HG03565 (cell line): ENCODE results near the gene RBFOX1.

Source experiments
- ATAC-seq: cut with Tn5 transposase; IDR thresholded peaks from one replicate; pipeline ENCODE4 v1.9.1; 2021; ENCODE audit warnings: mild to moderate bottlenecking, moderate library complexity; ENCODE audit not compliant: unreplicated experiment

The RBFOX1 gene

DNA sequence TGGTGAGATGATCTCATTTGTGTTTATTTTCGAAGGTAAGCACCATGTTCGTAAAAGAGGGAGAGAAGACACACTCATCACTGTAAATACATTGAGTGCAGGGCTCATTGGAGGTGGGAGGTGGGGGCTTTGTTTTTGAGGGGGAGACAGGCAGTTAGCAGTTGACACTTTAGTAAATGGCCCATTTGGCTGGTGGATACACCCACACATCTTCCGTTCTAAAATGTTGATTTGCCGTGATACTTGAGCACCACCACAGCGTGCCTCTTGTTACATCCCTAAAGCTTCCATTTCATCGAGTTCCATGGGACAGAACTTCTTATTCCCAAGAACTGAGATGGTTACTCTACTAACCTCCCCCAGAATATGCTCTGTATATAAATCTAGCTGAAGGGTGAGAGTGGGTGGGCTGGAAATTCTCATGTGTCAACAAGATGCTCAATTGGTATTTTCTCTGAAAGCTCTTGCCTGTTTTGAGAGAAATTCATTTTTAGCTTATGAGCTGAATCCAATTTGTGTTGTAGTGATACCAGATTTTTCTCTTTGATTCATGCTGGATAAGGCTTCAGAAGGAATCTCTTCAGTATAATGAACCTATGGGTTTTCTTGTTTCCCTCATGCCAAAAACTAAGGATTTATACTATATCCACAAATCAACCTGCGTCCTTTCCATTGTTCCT, 314.3 kb downstream of the RBFOX1 start:
- ATAC-seq: no peak

DNA sequence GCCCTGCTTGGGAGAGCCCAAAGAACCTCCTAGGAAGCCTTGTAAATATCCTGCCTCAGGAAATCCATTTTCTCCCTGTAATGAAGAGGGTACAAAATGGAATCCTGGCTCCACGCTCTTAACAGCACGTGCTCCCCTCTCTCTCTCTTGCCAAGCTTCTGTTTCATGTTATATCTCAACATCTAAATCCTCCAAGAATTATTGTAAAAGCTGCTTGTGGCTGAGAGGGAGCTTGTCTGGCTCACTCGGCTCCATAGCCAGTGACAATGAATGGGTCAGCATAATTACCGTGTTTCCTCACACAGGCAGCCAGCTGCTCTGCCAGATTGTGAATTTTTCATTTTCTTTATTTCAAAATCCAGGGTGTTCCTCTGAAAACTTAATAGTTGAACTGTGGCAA, 317.8 kb downstream of the RBFOX1 start:
- no peak for ATAC-seq

DNA sequence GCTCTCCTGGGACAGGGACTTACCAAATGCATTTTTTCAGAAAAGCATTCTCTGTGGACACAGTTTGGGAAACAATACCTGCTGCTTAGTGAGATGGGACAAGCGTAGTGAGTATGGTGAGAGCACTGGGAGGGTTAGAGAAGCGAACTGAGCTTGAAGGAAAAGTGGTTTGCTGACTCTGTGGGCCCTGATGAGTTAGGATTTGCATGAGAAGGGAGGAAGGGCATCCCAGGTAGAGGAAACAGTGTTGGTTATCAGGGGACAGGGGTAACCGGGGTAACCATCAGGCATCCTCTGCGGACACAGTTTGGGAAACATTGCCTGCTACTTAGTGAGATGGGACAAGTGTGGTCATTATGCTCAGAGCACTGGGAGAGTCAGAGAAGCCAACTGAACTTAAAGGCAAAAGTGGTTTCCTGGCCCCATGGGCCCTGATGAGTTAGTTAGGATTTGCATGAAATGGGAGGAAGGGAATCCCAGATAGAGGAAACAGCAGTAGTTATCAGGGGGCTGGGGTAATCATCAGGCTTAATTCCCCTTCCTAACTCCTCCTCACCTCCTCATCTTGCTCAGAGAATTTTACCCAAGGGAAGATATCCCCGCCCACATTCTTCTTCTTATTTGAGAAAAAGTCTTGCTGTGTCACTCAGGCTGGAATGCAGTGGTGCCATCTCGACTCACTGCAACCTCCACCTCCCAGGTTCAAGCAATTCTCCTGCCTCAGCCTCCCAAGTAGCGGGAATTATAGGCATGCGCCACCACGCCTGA, 319.3 kb downstream of the RBFOX1 start:
- no peak for ATAC-seq

DNA sequence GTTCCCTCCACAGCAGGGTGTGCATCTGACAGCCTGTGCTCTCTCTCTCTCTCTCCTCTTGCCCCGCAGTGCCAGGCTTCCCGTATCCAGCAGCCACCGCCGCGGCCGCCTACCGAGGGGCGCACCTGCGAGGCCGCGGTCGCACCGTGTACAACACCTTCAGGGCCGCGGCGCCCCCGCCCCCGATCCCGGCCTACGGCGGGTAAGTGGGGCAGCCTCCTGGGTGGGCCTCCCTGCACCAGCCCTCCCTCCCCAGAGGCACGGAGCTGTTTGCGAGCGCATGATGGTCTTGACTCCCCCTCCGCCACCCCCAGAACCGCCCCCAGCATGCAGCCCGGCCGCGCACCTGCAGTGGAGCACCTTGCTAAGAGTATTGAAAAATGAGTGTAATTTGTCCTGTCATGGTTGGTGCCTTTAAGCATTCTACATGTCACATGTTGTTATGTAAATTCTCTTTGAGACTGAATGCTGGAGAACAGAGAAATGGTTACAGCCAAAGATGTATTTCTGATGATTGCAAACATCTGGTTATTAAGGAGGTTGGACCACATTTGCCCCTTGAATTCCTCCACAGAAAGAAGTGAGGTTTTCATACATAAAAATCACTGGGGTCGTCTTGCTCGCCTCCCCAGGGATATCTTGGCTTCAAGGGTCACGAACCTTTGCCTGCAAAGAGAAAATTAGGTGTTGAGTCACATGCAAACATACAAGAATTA, 321.3 kb downstream of the RBFOX1 start:
- ATAC-seq: no peak

GRCh38 chr16:7675628-7676027, 343.0 kb downstream of the RBFOX1 start:
- ATAC-seq: no peak

GRCh38 chr16:7680296-7680695, 347.7 kb downstream of the RBFOX1 start:
- no peak for ATAC-seq

DNA sequence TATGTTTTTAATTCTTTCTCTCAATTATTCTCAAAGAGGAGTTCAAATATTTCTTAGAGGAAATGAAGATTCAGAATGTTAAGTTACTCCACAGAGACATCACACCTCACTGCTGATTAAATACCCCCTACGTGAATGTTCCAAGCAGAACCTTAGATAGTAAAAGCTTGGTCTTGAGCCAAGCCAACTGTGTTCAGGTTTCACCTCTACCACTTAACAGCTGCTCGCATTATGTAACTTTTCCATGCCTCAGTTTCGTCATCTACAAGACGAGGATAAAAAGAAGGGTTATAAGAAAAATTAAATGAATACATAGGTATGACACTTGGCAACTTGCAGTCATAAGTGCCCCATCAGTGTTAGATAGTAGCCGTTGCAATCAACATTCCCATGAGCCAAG, 356.2 kb downstream of the RBFOX1 start:
- ATAC-seq: no peak

DNA sequence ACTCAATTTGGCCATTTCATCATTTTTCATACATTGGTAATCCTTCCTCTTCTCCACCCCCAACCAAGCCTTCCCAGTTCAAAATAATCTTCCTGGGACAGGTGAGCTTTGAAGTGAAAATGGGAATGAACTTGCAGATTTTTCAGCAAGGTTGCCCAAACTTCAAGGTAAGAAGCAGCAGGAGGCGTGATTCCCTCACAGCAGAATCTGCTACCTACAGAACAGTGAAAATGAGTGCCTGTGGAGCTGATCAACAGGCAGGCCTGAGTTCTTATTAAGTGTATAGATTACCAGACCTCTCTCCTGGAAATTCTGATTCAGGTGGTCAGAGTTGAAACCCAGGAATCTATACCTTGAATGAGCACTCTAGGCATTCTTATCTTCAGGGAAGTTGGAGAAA, 356.6 kb downstream of the RBFOX1 start:
- no peak for ATAC-seq

DNA sequence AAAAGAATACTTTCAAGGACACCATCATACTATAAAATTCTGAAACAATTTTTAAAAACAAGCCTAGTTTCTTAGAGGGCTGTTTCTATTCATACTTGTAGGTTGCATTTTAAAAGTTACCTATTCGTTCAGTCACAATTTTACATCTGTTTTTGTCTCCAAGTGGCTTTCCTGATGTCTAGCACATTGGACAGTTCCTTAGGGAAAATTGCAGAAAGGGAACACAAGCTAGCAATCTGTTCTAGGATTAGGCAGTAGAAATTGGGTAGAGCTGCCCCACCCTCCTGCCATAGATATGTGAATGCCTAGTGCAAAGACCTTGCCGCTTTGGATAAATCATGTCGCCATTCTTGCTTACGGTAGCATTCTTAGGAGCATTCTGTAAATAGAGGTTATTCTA, 358.9 kb downstream of the RBFOX1 start:
- ATAC-seq: no peak

DNA sequence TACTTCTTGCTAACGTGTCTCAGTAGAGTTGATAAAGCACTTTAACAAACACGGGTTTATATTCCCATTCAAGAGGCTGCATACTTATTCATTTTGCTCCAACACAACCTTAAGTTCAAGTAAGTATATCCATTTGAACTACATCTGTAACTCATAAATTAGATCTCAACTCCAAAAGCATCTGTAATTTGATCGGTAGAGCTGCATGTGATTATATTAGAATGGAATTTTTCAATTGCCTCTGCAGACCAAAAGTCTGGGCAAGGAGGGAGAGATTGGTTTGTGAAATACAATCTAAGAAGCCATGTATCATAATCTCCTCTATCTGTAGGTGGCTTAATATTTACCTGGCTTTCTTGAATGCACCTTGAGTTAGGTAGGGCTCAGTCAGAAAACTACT, 371.0 kb downstream of the RBFOX1 start:
- ATAC-seq: no peak

DNA sequence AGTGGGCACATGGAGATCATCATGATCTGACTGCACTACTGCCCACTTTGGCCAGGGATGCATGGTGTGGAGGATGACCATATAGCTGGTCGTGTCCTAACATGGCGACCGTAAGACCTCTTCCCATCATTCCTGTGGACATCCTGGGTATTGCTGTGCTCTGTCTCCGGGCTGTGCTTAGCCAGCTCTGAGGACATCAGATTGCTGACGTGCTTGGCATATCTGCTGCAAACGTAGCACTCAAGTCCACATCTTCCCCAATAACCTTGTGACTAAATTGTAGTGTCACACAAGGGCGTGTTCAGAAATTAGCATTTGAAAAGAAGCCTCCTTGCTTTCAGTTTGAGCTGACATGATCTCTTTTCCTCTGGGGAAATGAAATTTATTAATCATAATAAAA, 373.2 kb downstream of the RBFOX1 start:
- ATAC-seq: no peak

- ATAC-seq: no peak
Observed at GRCh38 chr16:7709186-7709585, 376.5 kb downstream of the RBFOX1 start.

- ATAC-seq: no peak
Observed at GRCh38 chr16:7713244-7713643, 380.6 kb downstream of the RBFOX1 start.

- no peak for ATAC-seq
Observed at GRCh38 chr16:7714775-7715174, 382.1 kb downstream of the RBFOX1 start.

GRCh38 chr16:7716660-7717550, 384.3 kb downstream of the RBFOX1 start:
- no peak for ATAC-seq

- no peak for ATAC-seq
Observed at GRCh38 chr16:7722761-7723160, 390.1 kb downstream of the RBFOX1 start.

- ATAC-seq: no peak
Observed at GRCh38 chr16:7731141-7731540, 398.5 kb downstream of the RBFOX1 start.

- ATAC-seq: no peak
Observed at GRCh38 chr16:7736138-7736665, 403.6 kb downstream of the RBFOX1 start.

DNA sequence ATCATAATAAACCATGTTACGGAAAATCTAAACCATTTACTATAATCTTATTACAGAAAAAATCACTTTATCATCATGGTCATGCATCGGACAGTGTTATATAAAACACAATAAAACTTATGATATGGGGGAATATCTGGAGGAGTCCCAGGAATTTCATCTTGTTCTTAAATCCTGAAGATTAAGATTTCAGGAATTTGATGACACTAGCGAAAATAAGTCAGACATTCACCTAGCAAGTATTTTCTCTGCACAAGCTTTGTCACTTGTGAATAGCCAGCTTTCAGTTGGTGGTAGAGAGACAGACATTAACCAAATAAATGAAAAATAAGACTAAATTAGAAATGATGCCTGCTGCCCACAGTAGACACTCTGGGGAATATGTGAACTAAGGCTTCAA, 410.0 kb downstream of the RBFOX1 start:
- ATAC-seq: no peak

DNA sequence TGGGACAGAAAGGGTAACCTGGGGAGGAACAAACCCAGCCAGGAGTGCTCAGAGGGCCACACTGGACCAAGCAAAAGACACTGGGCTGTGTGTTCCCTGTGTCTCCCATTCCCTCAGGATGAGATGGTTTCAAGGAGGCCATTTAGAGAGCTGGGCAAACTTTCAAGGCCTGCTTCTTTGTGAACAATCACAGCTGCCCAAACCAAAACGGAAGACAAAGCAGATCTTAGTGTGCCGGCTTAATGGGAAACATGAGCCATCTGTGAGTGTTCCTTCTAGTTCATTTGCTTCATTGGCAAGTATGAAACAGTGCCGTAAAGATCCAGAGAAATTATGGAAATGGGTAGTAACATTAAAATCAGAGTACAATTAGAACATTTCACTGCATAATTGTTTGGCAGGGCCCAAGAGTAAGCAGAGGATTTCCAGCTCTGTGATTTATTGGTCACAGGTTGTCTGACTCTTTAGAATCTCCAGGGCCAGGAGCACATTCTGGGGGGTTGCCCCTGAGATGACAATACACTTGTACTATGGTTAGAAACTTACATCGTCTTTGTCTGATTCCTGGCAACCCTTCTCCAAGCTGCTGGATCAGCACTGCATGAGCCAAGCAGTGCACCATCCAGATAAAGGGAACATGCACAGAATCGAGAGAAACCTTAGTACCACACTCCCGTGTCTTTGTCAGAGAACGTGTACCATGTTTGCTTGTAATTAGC, 412.1 kb downstream of the RBFOX1 start:
- ATAC-seq: no peak
